HCT116 (cell line): ENCODE measurements around the gene MGAT4C. TPM values are rescaled to one million over a fixed set of nuclear protein-coding genes. Genes with fewer than 3 reads are reported as not detected.

Experiments
- ATAC-seq: fragments of 200-7000 bp; cut with Tn5 transposase; 2 replicates; pipeline ENCODE4 v1.9.1; 2020; ENCODE audit warnings: mild to moderate bottlenecking, moderate library complexity
- BruUV-seq: library from RNA; stranded (reverse); fragments of 400-500 nt; replicated peaks from 2 replicates; lab custom pipeline; 2021; lab: Mats Ljungman, UMichigan
- CTCF ChIA-PET: fragments of 300-600 bp; sonication (Branson Sonifier 250); formaldehyde crosslinking; loops from one replicate; lab custom pipeline; 2021; ENCODE audit warnings: antibody characterized with exemption; lab: Charles Lee
- POLR2A ChIA-PET: fragments of 300-600, 350-600 bp; sonication (Branson Sonifier 250); formaldehyde crosslinking; loops from one replicate; lab custom pipeline; 2021; ENCODE audit warnings: antibody characterized with exemption; lab: Charles Lee
- RAD21 ChIA-PET, 2 experiments: fragments of 300-600 bp; sonication (Branson Sonifier 250); formaldehyde crosslinking; loops; one replicate each; lab custom pipeline; 2023; ENCODE audit warnings: low total read pairs in 2 of 2; ENCODE audit not compliant: uncharacterized antibody in 2 of 2, unreplicated experiment in 2 of 2, low non-redundant PET in 1 of 2; lab: Charles Lee
- DNase-seq: peaks from one replicate; pipeline ENCODE4 v3.0.0-alpha.2; 2010; ENCODE audit warnings: low read depth, low spot score
- H2AFZ ChIP-seq: fragments of 200-600 bp; shearing (Covaris generic), sonication (generic); 2 replicates; pipeline ENCODE4 v1.6.1; 2017; ENCODE audit warnings: low read depth, mixed run types, mixed read lengths, antibody characterized with exemption, low read length; ENCODE audit not compliant: poor library complexity, severe bottlenecking
- H3K27ac ChIP-seq: 2 replicates; pipeline ENCODE4 v1.5.1; 2012; ENCODE audit warnings: low read depth, low read length
- H3K27me3 ChIP-seq: fragments of 200-600 bp; sonication (generic); 2 replicates; pipeline ENCODE4 v1.6.1; 2016; ENCODE audit warnings: mixed run types, low read length, mixed read lengths; ENCODE audit not compliant: insufficient read depth
- H3K36me3 ChIP-seq, 2 experiments: fragments of 200-500 bp in 1 of 2; fragments of 200-600 bp in 1 of 2; sonication (Bioruptor generic) in 1 of 2; sonication (generic) in 1 of 2; 2 replicates each; pipeline versions ENCODE4 v1.5.1 to v1.6.1; 2014 to 2016; ENCODE audit warnings: low read length in 2 of 2, inconsistent platforms in 1 of 2, mixed read lengths in 1 of 2, mixed run types in 1 of 2; ENCODE audit not compliant: insufficient read depth in 2 of 2, control insufficient read depth in 1 of 2
- H3K4me1 ChIP-seq, 2 experiments: fragments of 200-600 bp in 1 of 2; sonication (generic) in 1 of 2; 2 replicates each; pipeline versions ENCODE4 v1.5.1 to v1.6.1; 2012 to 2017; ENCODE audit warnings: low read length in 2 of 2, inconsistent platforms in 1 of 2, mild to moderate bottlenecking in 1 of 2, mixed read lengths in 1 of 2, mixed run types in 1 of 2, moderate library complexity in 1 of 2; ENCODE audit not compliant: insufficient read depth in 2 of 2, control insufficient read depth in 1 of 2
- H3K4me2 ChIP-seq: fragments of 200-600 bp; sonication (generic); 2 replicates; pipeline ENCODE4 v1.6.1; 2017; ENCODE audit warnings: mixed run types, low read length, mixed read lengths
- H3K4me3 ChIP-seq, 2 experiments: fragments of 200-600 bp in 1 of 2; sonication (generic) in 1 of 2; replicated peaks in 1 of 2; 2 replicates each; pipeline ENCODE4 v1.5.1; 2011 to 2016; ENCODE audit warnings: low read length in 2 of 2, control low read depth in 1 of 2, low read depth in 1 of 2, mild to moderate bottlenecking in 1 of 2, mixed read lengths in 1 of 2, mixed run types in 1 of 2
- H3K79me2 ChIP-seq: fragments of 200-600 bp; sonication (generic); 2 replicates; pipeline ENCODE4 v1.6.1; 2017; ENCODE audit warnings: mild to moderate bottlenecking, mixed run types, low read length, moderate library complexity, mixed read lengths; ENCODE audit not compliant: insufficient read depth
- H3K9ac ChIP-seq: fragments of 200-600 bp; sonication (generic); 2 replicates; pipeline ENCODE4 v1.6.1; 2016; ENCODE audit warnings: low read length, mixed read lengths
- H3K9me2 ChIP-seq: fragments of 200-600 bp; sonication (generic), shearing (Covaris generic); 2 replicates; pipeline ENCODE4 v1.6.1; 2017; ENCODE audit warnings: mixed run types, mild to moderate bottlenecking, moderate library complexity; ENCODE audit not compliant: insufficient read depth
- H3K9me3 ChIP-seq, 2 experiments: fragments of 200-500 bp in 1 of 2; fragments of 200-600 bp in 1 of 2; sonication (Bioruptor generic) in 1 of 2; sonication (generic) in 1 of 2; 2 replicates each; pipeline ENCODE4 v1.6.1; 2014 to 2017; ENCODE audit warnings: low read length in 2 of 2, mixed read lengths in 2 of 2, inconsistent platforms in 1 of 2, low read depth in 1 of 2, mild to moderate bottlenecking in 1 of 2, mixed run types in 1 of 2, moderate library complexity in 1 of 2; ENCODE audit not compliant: control insufficient read depth in 1 of 2, insufficient read depth in 1 of 2
- H4K20me1 ChIP-seq: fragments of 200-600 bp; sonication (generic), shearing (Covaris generic); 2 replicates; pipeline ENCODE4 v1.6.1; 2017; ENCODE audit warnings: mixed run types, mild to moderate bottlenecking, moderate library complexity; ENCODE audit not compliant: insufficient read depth
- CBX3 ChIP-seq: IDR thresholded peaks from 2 replicates; pipeline ENCODE4 v1.6.1; 2012; ENCODE audit warnings: low read depth
- CTCF ChIP-seq, 3 experiments: fragments of 200-600 bp in 1 of 3; sonication (generic) in 1 of 3; IDR thresholded peaks in 2 of 3; conservative IDR thresholded peaks in 1 of 3; 2 replicates each; pipeline ENCODE4 v1.5.1; 2012 to 2017; ENCODE audit warnings: low read depth in 2 of 3, low read length in 2 of 3, antibody characterized with exemption in 1 of 3, borderline replicate concordance in 1 of 3, control low read depth in 1 of 3, mild to moderate bottlenecking in 1 of 3, mixed read lengths in 1 of 3, mixed run types in 1 of 3, moderate library complexity in 1 of 3; ENCODE audit not compliant: insufficient read depth in 1 of 3
- EZH2 ChIP-seq: fragments of 200-600 bp; sonication (generic); IDR thresholded peaks from 2 replicates; pipeline ENCODE4 v1.6.1; 2017; ENCODE audit warnings: antibody characterized with exemption, mixed run types
- FOSL1 ChIP-seq: IDR thresholded peaks from 2 replicates; pipeline ENCODE4 v1.6.1; 2012; ENCODE audit warnings: low read depth
- JUND ChIP-seq: IDR thresholded peaks from 2 replicates; pipeline ENCODE4 v1.6.1; 2012
- POLR2AphosphoS5 ChIP-seq: IDR thresholded peaks from 2 replicates; pipeline ENCODE4 v1.6.1; 2011; ENCODE audit warnings: mild to moderate bottlenecking, low read depth, low read length, moderate library complexity
- REST ChIP-seq: IDR thresholded peaks from 2 replicates; pipeline ENCODE4 v1.6.1; 2012; ENCODE audit warnings: low read depth
- SIN3A ChIP-seq: IDR thresholded peaks from 2 replicates; pipeline ENCODE4 v1.6.1; 2012; ENCODE audit warnings: low read depth
- SP1 ChIP-seq: IDR thresholded peaks from 2 replicates; pipeline ENCODE4 v1.6.1; 2012; ENCODE audit warnings: low read depth
- YY1 ChIP-seq: IDR thresholded peaks from 2 replicates; pipeline ENCODE4 v1.6.1; 2011; ENCODE audit warnings: low read length, low read depth, moderate library complexity, mild to moderate bottlenecking; ENCODE audit not compliant: insufficient replicate concordance; ENCODE audit errors: extremely low read depth
- ZBTB33 ChIP-seq: IDR thresholded peaks from 2 replicates; pipeline ENCODE4 v1.6.1; 2011; ENCODE audit warnings: mild to moderate bottlenecking, low read length, moderate library complexity; ENCODE audit not compliant: insufficient replicate concordance; ENCODE audit errors: extremely low read depth
- ZFX ChIP-seq: fragments of 450-650 bp; IDR thresholded peaks from 2 replicates; pipeline ENCODE4 v1.6.1; 2017
- ZNF274 ChIP-seq: fragments of 200-500 bp; sonication (Bioruptor generic); IDR thresholded peaks from 2 replicates; pipeline ENCODE4 v1.6.1; 2014; ENCODE audit warnings: mild to moderate bottlenecking, low read depth, low read length, inconsistent platforms
- intact Hi-C: fragments of 100-400 bp; cut with micrococcal nuclease; formaldehyde crosslinking; loops from 2 replicates; pipeline ENCODE4 v1.10.0; 2022
- total RNA-seq: library from RNA; stranded (reverse); gene quantifications from one replicate; pipeline ENCODE4 v1.2.1, GENCODE V29; 2021; ENCODE audit not compliant: unreplicated experiment

Gene MGAT4C
- total RNA-seq, 1 experiment from 2014 or later: not detected

- Histone ChIP-seq H4K20me1 (no peaks in the 10 kb centered on the region), H3K9me2 (no peaks in the 10 kb centered on the region; the same call in 1 of the 2 replicates), H3K27me3 (no peaks in the 10 kb centered on the region), H3K4me2 (no peak overlapping the region), H3K79me2 (no peaks in the 10 kb centered on the region), H3K27ac (no peak overlapping the region), H3K4me3 (no peak overlapping the region), H3K9me3 (no peaks in the 10 kb centered on the region), H3K36me3 (no peaks in the 10 kb centered on the region), H3K4me1 (no peaks in the 10 kb centered on the region), H3K9ac (no peak overlapping the region), H2AFZ (no peak overlapping the region)
- CTCF ChIA-PET: no interaction called here
- DNase-seq (no peak), ATAC-seq (no peak)
- BruUV-seq: no TSS peak
- intact Hi-C loops: loop anchor here (10.0 kb wide), 2 partner anchors 470 to 1590 kb away; no protein-coding TSS in a partner anchor
- TF ChIP-seq JUND: no peak
- TF ChIP-seq EZH2: no peak
- no peak for TF ChIP-seq FOSL1
- TF ChIP-seq ZBTB33: no peak
- no peak for TF ChIP-seq POLR2AphosphoS5
- no peak for TF ChIP-seq CTCF (IDR thresholded peaks at IDR 0.05 in 2 of 3, conservative IDR thresholded peaks at IDR 0.05 in 1 of 3; ENCODE audit: borderline replicate concordance in 1 of 3, insufficient read depth in 1 of 3, low read depth in 2 of 3, low read length in 2 of 3)
- no peak for TF ChIP-seq CBX3
- TF ChIP-seq ZFX: no peak
- TF ChIP-seq SIN3A: no peak
- no peak for TF ChIP-seq YY1
- TF ChIP-seq SP1: no peak
- no peak for TF ChIP-seq REST
- no peak for TF ChIP-seq ZNF274
- POLR2A ChIA-PET: no interaction called here
- RAD21 ChIA-PET: no interaction called here
These were observed 8.5 kb upstream of the MGAT4C start for GRCh38 chr12:86264451-86265328.
